Measurements from ENCODE around the gene CTNNA2. TPM values are rescaled to one million over a fixed set of nuclear protein-coding genes. Genes with fewer than 3 reads are reported as not detected.

The CTNNA2 gene
- polyA plus RNA-seq, 1 of the 3 experiments (the other 2 are of a cell fraction), result 0.30 TPM

- CTCF ChIA-PET, result interaction anchor here (0.7 to 4.0 kb wide), 18 partner anchors 8 to 427 kb away, joined by 3 to 18 read pairs (median 6); no protein-coding TSS in a partner anchor
- no peak for DNase-seq
Measured at GRCh38 chr2:80071941-80072340, 559.1 kb downstream of the CTNNA2 start.

More at GRCh38 chr2:80071941-80072340, 559.1 kb downstream of the CTNNA2 start:
- H3K36me3 ChIP-seq (replicated peaks in 1 of 2; ENCODE audit: control insufficient read depth in 1 of 2, insufficient read depth in 2 of 2, low read length in 1 of 2), result no peaks in the 10 kb centered on the region
- TF ChIP-seq PBX3 (IDR thresholded peaks at IDR 0.05) (no peak), MAX (IDR thresholded peaks at IDR 0.05; ENCODE audit: low read depth) (no peak), REST (IDR thresholded peaks at IDR 0.05; ENCODE audit: low read depth, low read length) (no peak), GABPA (IDR thresholded peaks at IDR 0.05; ENCODE audit: low read depth) (no peak), ZBTB33 (IDR thresholded peaks at IDR 0.05; ENCODE audit: borderline replicate concordance, low read depth) (no peak), NFIC (IDR thresholded peaks at IDR 0.05; ENCODE audit: borderline replicate concordance) (no peak), CHD2 (IDR thresholded peaks at IDR 0.05; ENCODE audit: low read length, partially characterized antibody) (no peak), MEF2A (IDR thresholded peaks at IDR 0.05; ENCODE audit: borderline replicate concordance, low read depth) (no peak), SMC3 (IDR thresholded peaks at IDR 0.05; ENCODE audit: low read depth, low read length) (no peak), FOSL2 (IDR thresholded peaks at IDR 0.05; ENCODE audit: borderline replicate concordance, low read depth) (no peak), USF1 (IDR thresholded peaks at IDR 0.05; ENCODE audit: borderline replicate concordance, low read depth) (no peak), EZH2phosphoT487 (IDR thresholded peaks at IDR 0.05; ENCODE audit: borderline replicate concordance, low read depth) (no peak)
- H4K20me1 ChIP-seq (ENCODE audit: insufficient read depth), result no peaks in the 10 kb centered on the region
- H3F3A ChIP-seq (replicated peaks; ENCODE audit: insufficient read depth), result no peaks in the 10 kb centered on the region
- peaks cover 0 to 3% of the 10 kb centered on the region in 2 experiments; a peak in 1 of 4 replicates for H3K4me1 ChIP-seq (ENCODE audit: control insufficient read depth in 1 of 2, insufficient read depth in 2 of 2, low read depth in 1 of 2, low read length in 1 of 2)
- H3K4me3 ChIP-seq (ENCODE audit: low read depth in 2 of 2, low read length in 1 of 2), result no peak overlapping the region
- no peak overlapping the region for H2AFZ ChIP-seq (ENCODE audit: low read depth)
- H3K9me2 ChIP-seq, result no peaks in the 10 kb centered on the region
- H3K9me3 ChIP-seq, result no peaks in the 10 kb centered on the region
- 26% methylated on average over 2 of the region's 2 CpGs for WGBS (ENCODE audit: low lambda C conversion rate)
- H3K27me3 ChIP-seq (ENCODE audit: insufficient read depth), result no peaks in the 10 kb centered on the region; the same call in 1 of the 2 replicates
- no peak overlapping the region for H3K27ac ChIP-seq (ENCODE audit: low read depth in 2 of 2, low read length in 1 of 2)
- POLR2A ChIA-PET, result no interaction called here
- no peaks in the 10 kb centered on the region for H3K79me2 ChIP-seq (ENCODE audit: insufficient read depth)
- H3K4me2 ChIP-seq, result no peak overlapping the region
- no peak overlapping the region for H3K9ac ChIP-seq

Data from SK-N-SH (cell line).